NCI-H446 (cell line): ENCODE results near the gene KRTAP10-10.
"Not testable (repeated sequence)": the region's sequence is repeated elsewhere in the genome, so short reads cannot be mapped to it uniquely, and the experiment has no call there.

Experiments
- DNase-seq, 2 experiments: peaks; one replicate each; lab custom pipeline; 2025; lab: John Stamatoyannopoulos, UW

Gene KRTAP10-10

GRCh38 chr21:44684077-44684476, 46.9 kb downstream of the KRTAP10-10 start:
- DNase-seq = no peak

- DNase-seq = no peak
Observed at GRCh38 chr21:44684483-44684882, 47.3 kb downstream of the KRTAP10-10 start.

GRCh38 chr21:44685050-44685449, 47.9 kb downstream of the KRTAP10-10 start:
- not testable (repeated sequence) for DNase-seq

- DNase-seq = no peak
Observed at GRCh38 chr21:44686000-44686781, 49.0 kb downstream of the KRTAP10-10 start.

GRCh38 chr21:44686843-44687561, 49.8 kb downstream of the KRTAP10-10 start:
- DNase-seq = no peak

- no peak for DNase-seq
Observed at GRCh38 chr21:44687671-44688070, 50.5 kb downstream of the KRTAP10-10 start.
